ENCODE results near the gene C12orf43.

C12orf43 gene

GRCh38 chr12:121030576-121031212 lies 14.4 kb upstream of the C12orf43 start:
- no peak for ATAC-seq
- TF ChIP-seq ZFP30 (CRISPR knock-in tag; IDR thresholded peaks at IDR 0.05) = no peak
- no peak for TF ChIP-seq ESRRG (CRISPR knock-in tag; IDR thresholded peaks at IDR 0.05)
- no peak for TF ChIP-seq ARNTL (CRISPR knock-in tag; IDR thresholded peaks at IDR 0.05; ENCODE audit: borderline replicate concordance, low read depth)
- no peak for TF ChIP-seq BACH2 (CRISPR knock-in tag; IDR thresholded peaks at IDR 0.05; ENCODE audit: borderline replicate concordance)
- TF ChIP-seq GLIS3 (CRISPR knock-in tag; IDR thresholded peaks at IDR 0.05) = no peak
- TF ChIP-seq ZC3H10 (CRISPR knock-in tag; IDR thresholded peaks at IDR 0.05) = no peak
- TF ChIP-seq, protein P1, sequence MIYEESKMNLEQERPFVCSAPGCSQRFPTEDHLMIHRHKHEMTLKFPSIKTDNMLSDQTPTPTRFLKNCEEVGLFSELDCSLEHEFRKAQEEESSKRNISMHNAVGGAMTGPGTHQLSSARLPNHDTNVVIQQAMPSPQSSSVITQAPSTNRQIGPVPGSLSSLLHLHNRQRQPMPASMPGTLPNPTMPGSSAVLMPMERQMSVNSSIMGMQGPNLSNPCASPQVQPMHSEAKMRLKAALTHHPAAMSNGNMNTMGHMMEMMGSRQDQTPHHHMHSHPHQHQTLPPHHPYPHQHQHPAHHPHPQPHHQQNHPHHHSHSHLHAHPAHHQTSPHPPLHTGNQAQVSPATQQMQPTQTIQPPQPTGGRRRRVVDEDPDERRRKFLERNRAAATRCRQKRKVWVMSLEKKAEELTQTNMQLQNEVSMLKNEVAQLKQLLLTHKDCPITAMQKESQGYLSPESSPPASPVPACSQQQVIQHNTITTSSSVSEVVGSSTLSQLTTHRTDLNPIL (CRISPR knock-in tag; IDR thresholded peaks at IDR 0.05; ENCODE audit: low read depth) = no peak
- no peak for TF ChIP-seq TCF4 (CRISPR knock-in tag; IDR thresholded peaks at IDR 0.05; ENCODE audit: borderline replicate concordance)
- TF ChIP-seq SNAI2 (CRISPR knock-in tag; IDR thresholded peaks at IDR 0.05) = no peak

GRCh38 chr12:121026274-121027045 lies 10.2 kb upstream of the C12orf43 start:
- TF ChIP-seq ZC3H10 (CRISPR knock-in tag; IDR thresholded peaks at IDR 0.05) (no peak), ZNF70 (CRISPR knock-in tag; IDR thresholded peaks at IDR 0.05) (no peak), CSRNP3 (CRISPR knock-in tag; IDR thresholded peaks at IDR 0.05) (no peak), TSHZ2 (CRISPR knock-in tag; IDR thresholded peaks at IDR 0.05) (no peak), OSR1 (CRISPR knock-in tag; IDR thresholded peaks at IDR 0.05) (no peak), ZFP30 (CRISPR knock-in tag; IDR thresholded peaks at IDR 0.05) (no peak), TCF4 (CRISPR knock-in tag; IDR thresholded peaks at IDR 0.05; ENCODE audit: borderline replicate concordance) (no peak), PPARA (CRISPR knock-in tag; IDR thresholded peaks at IDR 0.05; ENCODE audit: borderline replicate concordance) (no peak), ZNF8 (CRISPR knock-in tag; IDR thresholded peaks at IDR 0.05) (no peak), SNAI2 (CRISPR knock-in tag; IDR thresholded peaks at IDR 0.05) (no peak)
- TF ChIP-seq, protein P2, sequence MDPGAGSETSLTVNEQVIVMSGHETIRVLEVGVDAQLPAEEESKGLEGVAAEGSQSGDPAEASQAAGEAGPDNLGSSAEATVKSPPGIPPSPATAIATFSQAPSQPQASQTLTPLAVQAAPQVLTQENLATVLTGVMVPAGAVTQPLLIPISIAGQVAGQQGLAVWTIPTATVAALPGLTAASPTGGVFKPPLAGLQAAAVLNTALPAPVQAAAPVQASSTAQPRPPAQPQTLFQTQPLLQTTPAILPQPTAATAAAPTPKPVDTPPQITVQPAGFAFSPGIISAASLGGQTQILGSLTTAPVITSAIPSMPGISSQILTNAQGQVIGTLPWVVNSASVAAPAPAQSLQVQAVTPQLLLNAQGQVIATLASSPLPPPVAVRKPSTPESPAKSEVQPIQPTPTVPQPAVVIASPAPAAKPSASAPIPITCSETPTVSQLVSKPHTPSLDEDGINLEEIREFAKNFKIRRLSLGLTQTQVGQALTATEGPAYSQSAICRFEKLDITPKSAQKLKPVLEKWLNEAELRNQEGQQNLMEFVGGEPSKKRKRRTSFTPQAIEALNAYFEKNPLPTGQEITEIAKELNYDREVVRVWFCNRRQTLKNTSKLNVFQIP (CRISPR knock-in tag; IDR thresholded peaks at IDR 0.05; ENCODE audit: borderline replicate concordance, low read depth) = no peak
- TF ChIP-seq, protein P1 (CRISPR knock-in tag; IDR thresholded peaks at IDR 0.05; ENCODE audit: low read depth) = no peak
- ATAC-seq = peak; percentile 64

DNA sequence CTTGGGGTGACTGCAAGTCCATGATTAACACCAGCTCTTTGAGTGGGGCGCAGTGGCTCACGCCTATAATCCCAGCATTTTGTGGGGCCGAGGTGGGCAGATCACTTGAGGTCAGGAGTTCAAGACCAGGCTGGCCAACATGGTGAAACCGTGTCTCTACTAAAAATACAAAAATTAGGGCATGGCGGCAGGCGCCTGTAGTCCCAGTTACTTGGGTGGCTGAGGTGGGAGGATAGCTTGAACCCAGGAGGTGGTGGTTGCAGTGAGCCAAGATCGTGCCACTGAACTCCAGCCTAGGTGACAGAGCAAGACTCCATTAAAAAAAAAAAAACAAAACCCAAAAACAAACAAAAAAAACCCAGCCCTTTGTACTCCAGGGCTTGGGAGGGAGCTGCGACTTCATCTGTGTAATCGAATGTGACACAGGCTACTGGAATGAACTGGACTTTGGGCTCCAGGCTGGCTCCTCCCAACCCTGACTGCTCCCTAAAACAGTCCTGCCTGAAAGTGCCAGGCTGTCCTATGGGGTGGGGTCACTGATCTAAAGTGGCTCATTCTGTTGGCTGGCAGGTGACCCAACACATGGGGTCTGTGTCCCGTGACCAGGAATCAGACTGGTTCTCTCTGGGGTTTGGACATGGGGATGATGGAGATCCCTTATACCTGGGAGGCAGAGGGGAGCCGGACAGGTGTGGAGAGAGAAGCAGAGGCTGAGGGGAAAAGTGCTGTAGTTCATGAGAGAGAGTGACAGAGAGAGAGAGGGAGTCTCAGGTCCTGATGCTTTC lies 9.3 kb upstream of the C12orf43 start:
- no peak for ATAC-seq
- TF ChIP-seq, protein P1 (CRISPR knock-in tag; IDR thresholded peaks at IDR 0.05; ENCODE audit: low read depth) = no peak
- TF ChIP-seq ZNF70 (CRISPR knock-in tag; IDR thresholded peaks at IDR 0.05) = no peak
- no peak for TF ChIP-seq TCF4 (CRISPR knock-in tag; IDR thresholded peaks at IDR 0.05; ENCODE audit: borderline replicate concordance)
- no peak for TF ChIP-seq PPARA (CRISPR knock-in tag; IDR thresholded peaks at IDR 0.05; ENCODE audit: borderline replicate concordance)
- TF ChIP-seq, protein P3, sequence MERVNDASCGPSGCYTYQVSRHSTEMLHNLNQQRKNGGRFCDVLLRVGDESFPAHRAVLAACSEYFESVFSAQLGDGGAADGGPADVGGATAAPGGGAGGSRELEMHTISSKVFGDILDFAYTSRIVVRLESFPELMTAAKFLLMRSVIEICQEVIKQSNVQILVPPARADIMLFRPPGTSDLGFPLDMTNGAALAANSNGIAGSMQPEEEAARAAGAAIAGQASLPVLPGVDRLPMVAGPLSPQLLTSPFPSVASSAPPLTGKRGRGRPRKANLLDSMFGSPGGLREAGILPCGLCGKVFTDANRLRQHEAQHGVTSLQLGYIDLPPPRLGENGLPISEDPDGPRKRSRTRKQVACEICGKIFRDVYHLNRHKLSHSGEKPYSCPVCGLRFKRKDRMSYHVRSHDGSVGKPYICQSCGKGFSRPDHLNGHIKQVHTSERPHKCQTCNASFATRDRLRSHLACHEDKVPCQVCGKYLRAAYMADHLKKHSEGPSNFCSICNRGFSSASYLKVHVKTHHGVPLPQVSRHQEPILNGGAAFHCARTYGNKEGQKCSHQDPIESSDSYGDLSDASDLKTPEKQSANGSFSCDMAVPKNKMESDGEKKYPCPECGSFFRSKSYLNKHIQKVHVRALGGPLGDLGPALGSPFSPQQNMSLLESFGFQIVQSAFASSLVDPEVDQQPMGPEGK (CRISPR knock-in tag; IDR thresholded peaks at IDR 0.05; ENCODE audit: borderline replicate concordance) = no peak
- TF ChIP-seq ZC3H10 (CRISPR knock-in tag; IDR thresholded peaks at IDR 0.05) = no peak
- no peak for TF ChIP-seq GLIS3 (CRISPR knock-in tag; IDR thresholded peaks at IDR 0.05)
- TF ChIP-seq OSR1 (CRISPR knock-in tag; IDR thresholded peaks at IDR 0.05) = no peak
- no peak for TF ChIP-seq ZFP3 (CRISPR knock-in tag; IDR thresholded peaks at IDR 0.05)
- TF ChIP-seq, protein P2 (CRISPR knock-in tag; IDR thresholded peaks at IDR 0.05; ENCODE audit: borderline replicate concordance, low read depth) = no peak
- no peak for TF ChIP-seq ESRRG (CRISPR knock-in tag; IDR thresholded peaks at IDR 0.05)
- TF ChIP-seq ZFP30 (CRISPR knock-in tag; IDR thresholded peaks at IDR 0.05) = no peak
- no peak for TF ChIP-seq ZNF565 (CRISPR knock-in tag; conservative IDR thresholded peaks at IDR 0.05; ENCODE audit: low read depth)

Measured in SK-N-SH treated with all-trans-retinoic acid at 6 μM for 48 hours (cell line).